GM08714 (cell line): ENCODE measurements around the gene SH3RF2.

Experiments
- H3K4me3 ChIP-seq: fragments of 200-500 bp; sonication (Bioruptor generic); 2 replicates; pipeline ENCODE4 v1.5.1; 2014; ENCODE audit warnings: mild to moderate bottlenecking, low read length, inconsistent platforms
- ZNF274 ChIP-seq: IDR thresholded peaks from 2 replicates; pipeline ENCODE4 v1.6.1; 2012; ENCODE audit warnings: mild to moderate bottlenecking, low read depth, low read length

SH3RF2 gene

DNA sequence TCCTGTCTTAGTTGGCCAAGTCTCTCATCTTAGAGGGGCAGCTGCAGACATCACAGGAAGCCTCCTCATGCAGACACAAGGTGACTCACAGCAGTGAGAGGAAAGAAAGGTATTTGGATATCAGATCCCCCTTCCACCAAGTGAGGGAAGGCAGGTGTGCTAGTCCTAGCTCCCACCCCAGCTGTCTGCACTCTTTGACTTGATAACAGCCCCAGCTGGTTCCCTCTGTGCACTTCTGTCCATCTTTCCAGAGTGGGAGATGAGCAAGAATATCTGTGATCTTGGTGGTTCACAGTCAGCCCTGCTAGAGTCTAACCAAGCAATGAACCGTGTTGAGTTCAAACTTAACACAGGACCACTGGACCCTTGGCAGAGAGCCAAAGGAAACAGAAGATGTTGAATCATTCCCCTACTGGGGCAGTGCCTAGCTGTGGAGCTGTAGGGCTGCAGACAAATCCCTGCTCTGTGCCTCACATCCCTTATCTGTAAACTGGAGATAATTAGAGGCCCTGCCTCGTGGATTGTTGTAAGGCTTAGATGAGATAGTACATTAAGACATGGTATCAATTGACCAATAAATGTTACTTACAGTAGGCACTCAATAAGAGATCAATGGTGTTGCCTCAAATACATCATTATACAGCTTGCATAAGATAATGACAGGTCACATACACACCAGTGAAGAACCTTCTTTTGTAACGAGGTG lies 39.1 kb downstream of the SH3RF2 start:
- H3K4me3 ChIP-seq = no peak overlapping the region

DNA sequence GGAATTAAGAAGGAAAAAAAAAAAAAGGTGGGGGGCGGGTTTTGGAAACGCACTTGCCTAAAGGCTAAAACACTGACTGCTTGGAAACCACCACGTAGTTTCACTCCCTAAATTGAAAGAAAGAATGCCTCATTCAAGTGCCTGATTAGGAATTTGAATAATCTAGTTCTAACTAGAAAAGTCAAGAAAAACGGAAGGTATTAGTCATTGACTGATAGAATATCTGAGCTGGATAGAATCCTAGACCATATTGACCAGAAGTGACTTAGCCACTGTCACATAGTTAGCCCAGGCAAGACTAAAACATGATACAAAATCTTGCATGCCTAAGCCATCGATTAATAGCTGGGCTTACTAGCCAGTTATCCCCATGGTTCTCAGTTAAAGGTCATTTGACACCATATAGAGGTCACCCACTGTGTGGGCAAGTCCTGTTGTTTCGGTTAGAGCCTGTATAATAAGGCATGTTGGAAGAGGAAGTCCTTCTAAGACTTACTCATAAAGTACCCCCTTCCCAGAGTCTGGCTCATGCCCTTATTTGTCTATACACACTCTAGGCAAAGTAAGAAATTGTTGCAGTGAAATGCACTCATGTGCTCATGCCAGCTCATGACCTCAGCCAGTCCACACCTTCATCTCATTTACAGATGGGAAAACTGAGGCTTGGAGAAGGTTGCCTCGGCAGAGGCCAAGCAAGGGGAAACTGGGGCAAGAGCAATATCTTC lies 40.2 kb downstream of the SH3RF2 start:
- no peak overlapping the region for H3K4me3 ChIP-seq
- TF ChIP-seq ZNF274 = no peak

More for the DNA sequence above, 39.1 kb downstream of the SH3RF2 start:
- TF ChIP-seq ZNF274 = no peak

DNA sequence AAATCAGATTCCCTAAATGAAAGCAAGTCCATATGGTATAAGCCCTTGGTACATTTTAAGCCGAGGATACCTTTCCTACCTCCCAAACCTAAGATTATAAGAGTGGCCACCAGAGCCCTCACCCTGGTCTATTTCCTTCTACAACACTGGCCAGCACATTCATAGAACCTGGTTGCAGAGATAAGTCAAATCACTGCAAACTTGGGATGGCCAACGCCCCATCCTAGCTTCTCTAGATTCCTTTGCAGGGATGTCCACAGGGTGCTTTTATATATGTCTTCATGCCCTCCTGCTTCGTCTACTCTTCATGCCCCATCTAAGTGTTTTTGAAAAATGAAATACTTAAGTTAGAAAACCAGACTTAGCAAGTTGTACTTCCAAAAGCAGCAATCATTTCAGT lies 41.8 kb downstream of the SH3RF2 start:
- no peak overlapping the region for H3K4me3 ChIP-seq
- TF ChIP-seq ZNF274 = no peak

DNA sequence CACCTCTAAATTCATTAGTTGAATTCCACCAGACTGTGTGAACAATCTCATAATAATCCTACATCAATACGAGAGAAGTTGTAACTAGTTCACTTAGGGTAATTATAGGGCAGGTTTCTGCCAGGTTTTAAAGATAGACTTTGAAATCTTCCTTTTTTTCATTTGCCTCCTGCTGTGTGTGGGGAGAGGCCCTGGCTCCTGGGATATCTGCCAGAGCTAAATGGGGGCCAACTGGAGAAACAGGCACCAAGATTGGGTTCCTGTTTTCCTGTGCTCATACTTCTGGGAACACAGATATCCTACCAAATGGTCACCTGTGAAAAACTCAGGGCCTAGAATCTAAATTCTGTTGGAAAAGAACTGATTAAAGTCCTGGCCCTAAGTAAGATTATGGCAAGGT lies 42.3 kb downstream of the SH3RF2 start:
- no peak overlapping the region for H3K4me3 ChIP-seq
- no peak for TF ChIP-seq ZNF274

DNA sequence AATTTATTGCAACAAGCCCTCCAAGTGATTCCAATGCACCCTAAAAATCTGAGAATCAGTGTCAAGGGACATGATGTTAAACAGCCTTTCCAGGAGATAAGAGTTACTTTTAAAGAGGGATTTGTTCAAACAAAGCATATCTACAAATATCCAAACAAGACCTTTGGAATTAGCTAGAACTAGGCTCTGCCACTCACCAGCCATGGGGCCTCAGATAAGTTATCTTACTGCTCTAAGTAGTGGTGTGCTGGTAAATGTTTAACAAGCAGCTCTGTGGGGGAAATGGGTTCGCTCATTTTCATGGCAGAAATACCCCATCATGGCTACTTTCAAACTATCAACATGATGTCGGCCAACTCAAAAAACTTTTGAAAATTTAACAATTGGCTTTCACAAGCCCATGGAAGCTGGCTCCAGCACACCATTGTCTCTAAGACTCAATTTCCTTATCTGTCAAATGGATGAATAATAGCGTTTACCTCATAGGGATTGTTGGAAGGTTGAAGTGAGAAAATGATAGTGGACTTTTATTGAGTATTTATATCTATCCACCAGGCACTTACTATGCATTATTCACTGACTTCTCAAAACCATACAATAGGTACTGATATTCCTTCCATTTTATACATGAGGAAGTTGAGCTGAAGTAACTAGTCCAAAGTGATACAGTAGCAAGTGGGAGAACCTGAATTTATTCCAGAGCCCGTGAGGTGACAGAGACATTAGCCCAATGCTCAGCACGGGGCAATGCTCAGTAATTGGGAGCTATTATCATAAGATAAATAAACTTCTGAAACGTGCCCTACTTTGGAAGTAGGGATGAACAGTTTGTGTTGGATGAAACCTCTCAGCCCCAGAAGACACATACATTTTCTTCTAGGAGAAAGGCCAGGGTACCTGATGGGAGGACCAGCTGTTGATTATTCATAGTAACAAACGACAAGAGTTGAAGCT lies 43.2 kb downstream of the SH3RF2 start:
- no peak overlapping the region for H3K4me3 ChIP-seq
- TF ChIP-seq ZNF274 = no peak

DNA sequence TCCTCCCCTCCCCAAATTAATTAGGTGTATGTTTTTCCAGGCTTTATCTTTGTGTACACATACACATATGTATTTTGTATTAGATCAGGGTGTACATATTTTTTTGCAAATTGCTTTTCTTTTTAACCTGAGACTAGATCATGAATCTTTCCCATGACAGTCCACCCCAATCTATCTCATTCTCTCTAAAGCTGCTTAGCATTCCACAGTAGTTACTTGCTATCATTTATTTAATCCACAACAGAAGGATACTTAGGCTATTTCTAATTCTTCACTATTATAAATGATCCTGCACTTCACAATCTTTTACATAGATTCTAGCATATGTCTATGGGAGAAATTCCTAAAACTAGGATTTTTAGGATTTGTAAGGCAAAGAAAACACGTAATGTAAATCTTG lies 43.9 kb downstream of the SH3RF2 start:
- no peak for TF ChIP-seq ZNF274
- H3K4me3 ChIP-seq = no peak overlapping the region

DNA sequence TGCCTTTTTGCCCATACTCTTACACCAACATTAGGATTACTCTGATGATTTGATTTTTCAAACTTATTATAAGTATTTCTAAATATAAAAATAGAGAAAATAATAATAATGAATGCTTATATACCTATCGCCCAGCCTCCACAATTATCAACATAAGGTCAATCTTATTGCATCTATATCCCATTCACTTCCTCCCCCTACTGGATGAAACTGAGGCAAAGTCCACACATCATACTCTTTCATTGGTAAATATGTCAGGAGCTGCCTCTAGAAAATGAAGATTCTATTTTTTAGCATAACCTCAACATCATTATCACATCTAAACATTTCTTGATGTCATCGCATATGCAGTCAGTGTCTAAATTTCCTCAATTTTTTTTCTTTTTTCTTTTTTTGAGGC lies 44.3 kb downstream of the SH3RF2 start:
- TF ChIP-seq ZNF274 = no peak

DNA sequence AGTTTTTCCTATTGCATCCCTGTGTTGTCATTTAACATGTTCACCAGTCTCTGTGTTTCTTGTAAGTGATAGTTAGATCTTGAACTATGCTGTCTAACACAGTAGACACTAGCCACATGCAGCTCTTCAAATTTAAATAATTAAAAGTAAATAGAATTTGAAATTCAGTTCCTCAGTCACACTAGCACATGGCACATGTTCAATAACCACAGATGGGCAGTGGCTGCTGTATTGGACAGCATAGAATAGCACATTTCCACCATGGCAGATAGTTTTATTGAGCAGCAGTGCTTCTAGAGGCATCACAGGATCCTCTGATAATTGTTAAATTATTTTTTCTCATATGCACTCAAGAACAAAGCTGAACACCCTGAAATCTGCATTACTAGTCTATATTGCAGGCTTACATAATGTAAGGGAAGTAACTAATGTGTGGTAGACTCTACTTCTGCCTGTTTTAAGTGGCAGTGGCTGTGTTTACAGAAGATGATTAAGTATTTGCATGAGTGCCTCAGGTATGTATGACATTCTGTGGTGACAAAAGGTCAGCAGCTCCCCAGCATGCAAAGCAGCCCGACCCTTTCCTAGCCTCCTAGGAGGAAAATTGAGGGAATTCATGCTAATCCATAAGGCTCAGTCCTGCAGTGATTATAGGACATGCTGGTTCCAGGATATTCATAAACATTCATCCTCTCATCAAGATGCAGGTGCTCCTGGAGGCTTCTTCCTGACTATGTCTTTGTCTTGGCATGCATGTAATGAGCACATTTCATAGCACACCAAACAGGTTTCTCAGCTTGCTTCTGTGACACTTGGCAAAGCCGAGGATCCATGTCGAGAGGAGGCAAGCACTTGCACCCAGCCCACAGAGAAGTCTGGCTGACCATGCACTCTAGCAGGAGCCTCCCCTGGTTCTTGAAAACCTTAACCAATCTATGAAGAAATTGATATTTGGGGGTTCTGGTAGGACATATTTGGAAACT lies 45.5 kb downstream of the SH3RF2 start:
- no peak overlapping the region for H3K4me3 ChIP-seq
- TF ChIP-seq ZNF274 = no peak

More for the DNA sequence above, 44.3 kb downstream of the SH3RF2 start:
- H3K4me3 ChIP-seq = no peak overlapping the region

DNA sequence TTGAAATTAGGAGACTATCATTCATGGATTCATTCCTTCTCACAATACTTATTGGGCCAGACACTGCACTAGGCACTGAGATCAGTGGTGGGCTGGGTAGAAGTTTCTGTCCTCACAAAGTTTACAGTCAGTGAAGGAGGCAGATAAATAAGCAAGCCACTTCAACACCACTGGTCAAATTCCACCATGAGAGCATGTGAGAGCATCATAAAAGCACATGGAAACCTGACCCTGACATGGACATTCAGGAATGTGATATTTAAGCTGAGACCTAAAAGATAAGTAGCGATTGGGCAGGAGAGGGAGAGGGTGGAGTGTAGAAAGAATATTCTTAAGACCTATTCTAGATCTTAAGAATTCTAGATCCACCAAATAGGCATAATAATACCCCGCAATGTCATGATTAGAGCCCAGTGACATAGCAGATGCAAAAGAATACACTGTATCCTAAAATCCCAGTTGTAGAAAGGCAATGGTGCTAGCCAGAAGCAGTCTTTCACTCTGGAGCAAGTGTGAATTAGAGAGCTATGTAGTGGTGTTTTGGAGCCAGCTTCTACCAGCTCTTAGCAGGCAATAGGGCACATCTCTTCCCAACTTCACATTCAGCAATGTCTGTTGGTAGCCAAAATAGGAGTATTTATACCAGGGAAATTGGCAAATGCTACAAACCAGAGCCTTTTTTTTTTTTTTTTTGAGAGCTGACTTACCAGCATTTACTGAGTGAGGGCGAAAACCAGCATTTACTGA lies 46.4 kb downstream of the SH3RF2 start:
- H3K4me3 ChIP-seq = no peak overlapping the region
- TF ChIP-seq ZNF274 = no peak

DNA sequence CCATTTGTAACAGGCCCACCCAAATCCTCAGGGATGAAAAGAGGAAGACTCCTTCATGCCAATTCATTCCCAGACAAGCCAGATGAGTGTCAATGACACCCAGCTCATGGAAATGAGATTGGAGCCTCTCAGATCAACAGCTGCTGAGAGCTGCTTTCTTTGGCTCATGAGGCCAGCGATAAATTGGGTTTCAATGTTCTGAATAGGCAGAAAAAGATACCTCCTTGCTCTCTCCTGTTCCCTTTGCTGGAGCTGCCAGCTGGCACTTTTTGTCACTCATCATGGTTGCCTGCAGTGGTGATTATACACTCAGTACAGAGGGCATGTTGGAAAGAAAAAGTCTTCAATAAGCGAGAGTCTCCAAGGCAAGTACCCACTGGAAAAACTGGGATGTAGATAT lies 47.1 kb downstream of the SH3RF2 start:
- no peak overlapping the region for H3K4me3 ChIP-seq
- no peak for TF ChIP-seq ZNF274

DNA sequence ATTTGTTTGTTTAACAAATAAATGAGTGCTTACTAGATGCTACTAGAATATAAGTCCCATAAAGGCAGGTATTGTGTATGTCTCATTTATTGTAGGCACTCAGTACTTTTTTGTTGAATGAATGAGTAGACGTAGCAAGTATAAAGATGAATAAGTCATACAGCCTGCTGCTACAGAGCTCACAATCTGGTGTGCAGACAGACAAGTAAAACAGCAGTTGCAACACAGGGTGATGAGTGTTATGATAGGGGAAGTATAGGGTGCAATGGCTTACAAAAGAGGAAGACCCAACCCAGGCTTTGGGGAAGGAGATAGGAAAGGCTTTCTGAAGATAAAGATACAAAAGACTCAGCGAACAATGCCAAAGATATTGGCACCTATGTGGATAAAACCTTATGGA lies 47.7 kb downstream of the SH3RF2 start:
- TF ChIP-seq ZNF274 = no peak
- no peak overlapping the region for H3K4me3 ChIP-seq

DNA sequence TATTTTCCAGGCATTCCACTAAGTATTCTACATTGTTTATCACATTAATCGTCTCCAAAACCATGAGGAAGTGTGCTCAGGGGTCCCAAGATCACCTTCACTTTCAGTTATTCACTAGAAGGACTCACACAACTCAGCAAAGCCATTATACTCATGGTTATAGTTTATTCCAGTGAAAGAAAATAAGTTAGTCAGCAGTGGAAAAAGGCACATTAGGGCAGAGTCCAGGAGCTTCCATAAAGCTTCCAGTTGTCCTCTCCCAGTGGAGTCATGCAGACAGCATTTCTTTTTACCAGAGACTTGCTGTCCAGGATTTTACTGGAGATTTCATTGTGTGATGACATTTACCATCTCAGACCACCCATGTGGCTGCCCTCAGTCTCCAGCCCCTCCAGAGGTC lies 51.5 kb downstream of the SH3RF2 start:
- TF ChIP-seq ZNF274 = no peak
- no peak overlapping the region for H3K4me3 ChIP-seq

DNA sequence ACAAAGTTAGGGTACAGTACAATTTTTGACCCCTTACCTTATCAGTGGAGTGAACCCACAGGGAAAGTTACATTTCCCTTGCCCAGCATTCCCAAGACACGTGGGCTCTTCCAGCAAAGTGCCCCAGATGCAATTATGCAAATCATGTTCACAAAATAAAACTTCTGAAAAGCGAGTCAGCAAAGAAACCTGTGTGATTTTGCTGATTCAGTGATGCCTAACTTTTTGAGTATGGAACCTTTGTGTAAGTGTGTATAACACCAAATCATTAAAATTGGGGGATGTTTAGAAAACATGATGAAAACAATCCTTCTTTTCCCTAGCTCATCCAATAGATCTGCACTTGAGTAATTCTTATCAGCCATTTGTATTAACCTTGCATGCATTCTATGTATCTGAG lies 52.6 kb downstream of the SH3RF2 start:
- H3K4me3 ChIP-seq = no peak overlapping the region
- no peak for TF ChIP-seq ZNF274

DNA sequence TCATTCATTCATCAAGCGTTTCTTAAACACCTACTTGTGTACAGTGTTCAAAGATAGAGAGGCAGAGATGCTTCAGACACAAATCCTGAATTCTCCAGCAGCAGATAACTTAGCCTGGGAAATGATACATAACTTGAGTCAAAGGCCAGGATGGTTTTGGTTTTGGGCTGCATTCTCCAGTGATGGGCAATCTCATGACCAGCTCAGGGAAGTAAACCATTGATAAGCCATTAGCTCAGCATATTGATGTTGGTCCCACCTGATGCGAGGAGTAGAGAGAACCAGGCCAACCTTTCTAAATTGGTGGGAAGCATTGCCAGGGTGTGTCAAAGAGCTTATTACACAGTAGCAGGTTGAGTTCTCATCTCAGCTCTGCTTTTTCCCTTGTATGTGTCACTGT lies 53.0 kb downstream of the SH3RF2 start:
- H3K4me3 ChIP-seq = no peak overlapping the region
- no peak for TF ChIP-seq ZNF274
